Keratinocyte (primary cell): ENCODE measurements around the gene UTF1.

Experiments
- EZH2 ChIP-seq: IDR thresholded peaks from one replicate; pipeline ENCODE4 v1.6.1; 2012; ENCODE audit warnings: inconsistent platforms, mild to moderate bottlenecking, low read length, moderate library complexity
- TF ChIP-seq, protein P1 (sequence below), 3 experiments: IDR thresholded peaks in 1 of 3; conservative IDR thresholded peaks in 1 of 3; optimal IDR thresholded peaks in 1 of 3; 2 replicates in 2 of 3; 3 replicates in 1 of 3; pipeline versions ENCODE3 to v1.5.1; 2011; ENCODE audit warnings: low read length in 3 of 3, mild to moderate bottlenecking in 3 of 3, moderate library complexity in 2 of 3, control low read depth in 1 of 3, inconsistent platforms in 1 of 3; ENCODE audit not compliant: insufficient read depth in 2 of 3; ENCODE audit errors: extremely low read depth in 1 of 3

DNA sequence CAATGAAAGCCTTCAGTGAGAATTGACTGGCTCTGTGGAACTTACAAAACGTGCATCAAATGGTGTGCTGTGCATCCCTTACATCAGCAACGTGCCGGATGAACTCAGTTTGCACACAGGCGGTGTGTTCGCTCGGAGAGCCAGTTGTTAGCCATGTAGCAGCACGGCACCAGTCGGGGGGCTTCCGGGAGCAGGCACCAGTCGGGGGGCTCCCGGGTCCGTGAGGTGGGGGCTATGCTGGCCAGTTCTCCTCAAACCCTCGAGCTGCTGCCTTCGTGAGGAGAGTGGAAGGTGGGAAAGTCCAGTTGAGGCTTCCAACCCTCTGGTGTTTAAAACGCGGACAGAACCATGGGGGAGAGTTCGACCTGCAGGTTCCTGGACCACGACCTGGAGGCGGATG is 34.9 kb upstream of the UTF1 start:
- TF ChIP-seq, protein P1, sequence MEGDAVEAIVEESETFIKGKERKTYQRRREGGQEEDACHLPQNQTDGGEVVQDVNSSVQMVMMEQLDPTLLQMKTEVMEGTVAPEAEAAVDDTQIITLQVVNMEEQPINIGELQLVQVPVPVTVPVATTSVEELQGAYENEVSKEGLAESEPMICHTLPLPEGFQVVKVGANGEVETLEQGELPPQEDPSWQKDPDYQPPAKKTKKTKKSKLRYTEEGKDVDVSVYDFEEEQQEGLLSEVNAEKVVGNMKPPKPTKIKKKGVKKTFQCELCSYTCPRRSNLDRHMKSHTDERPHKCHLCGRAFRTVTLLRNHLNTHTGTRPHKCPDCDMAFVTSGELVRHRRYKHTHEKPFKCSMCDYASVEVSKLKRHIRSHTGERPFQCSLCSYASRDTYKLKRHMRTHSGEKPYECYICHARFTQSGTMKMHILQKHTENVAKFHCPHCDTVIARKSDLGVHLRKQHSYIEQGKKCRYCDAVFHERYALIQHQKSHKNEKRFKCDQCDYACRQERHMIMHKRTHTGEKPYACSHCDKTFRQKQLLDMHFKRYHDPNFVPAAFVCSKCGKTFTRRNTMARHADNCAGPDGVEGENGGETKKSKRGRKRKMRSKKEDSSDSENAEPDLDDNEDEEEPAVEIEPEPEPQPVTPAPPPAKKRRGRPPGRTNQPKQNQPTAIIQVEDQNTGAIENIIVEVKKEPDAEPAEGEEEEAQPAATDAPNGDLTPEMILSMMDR (optimal IDR thresholded peaks at IDR 0.05 in 1 of 3, IDR thresholded peaks at IDR 0.05 in 1 of 3, conservative IDR thresholded peaks at IDR 0.05 in 1 of 3; ENCODE audit: extremely low read depth in 1 of 3, insufficient read depth in 2 of 3, low read length in 3 of 3) = no peak
- TF ChIP-seq EZH2 = no peak
